ENCODE measurements around the gene GOSR2.
"Not testable (repeated sequence)": the region's sequence is repeated elsewhere in the genome, so short reads cannot be mapped to it uniquely, and the experiment has no call there.

GOSR2 gene

DNA sequence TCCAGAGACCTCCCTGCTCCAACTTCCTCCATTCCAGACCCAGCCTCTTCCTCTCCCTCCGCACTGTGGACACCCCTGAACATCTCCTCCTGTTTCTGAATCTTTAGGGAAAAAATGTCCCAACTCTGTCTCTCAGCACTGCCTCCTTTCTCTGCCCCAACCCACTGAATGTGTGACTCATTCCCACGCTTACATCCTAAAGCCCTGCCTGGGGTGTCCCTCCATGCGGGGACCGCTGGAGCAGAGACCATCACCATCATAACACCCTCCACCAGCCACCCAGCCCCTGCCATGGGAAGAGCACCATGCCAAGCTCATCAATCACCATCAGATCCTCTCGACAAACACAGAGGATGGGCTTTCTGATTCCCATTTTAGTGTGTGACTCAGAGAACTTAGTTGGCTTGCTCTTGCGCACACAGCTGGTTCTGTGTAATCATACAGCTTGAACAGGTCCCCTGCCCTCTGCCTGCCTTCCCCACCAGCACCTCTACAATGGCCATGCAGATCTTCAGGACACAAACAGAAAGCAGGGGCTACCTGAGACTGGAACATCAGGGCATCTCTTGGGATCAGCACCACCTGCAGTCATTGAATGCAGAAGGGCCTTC, 45.4 kb downstream of the GOSR2 start:
- no peak for DNase-seq

DNA sequence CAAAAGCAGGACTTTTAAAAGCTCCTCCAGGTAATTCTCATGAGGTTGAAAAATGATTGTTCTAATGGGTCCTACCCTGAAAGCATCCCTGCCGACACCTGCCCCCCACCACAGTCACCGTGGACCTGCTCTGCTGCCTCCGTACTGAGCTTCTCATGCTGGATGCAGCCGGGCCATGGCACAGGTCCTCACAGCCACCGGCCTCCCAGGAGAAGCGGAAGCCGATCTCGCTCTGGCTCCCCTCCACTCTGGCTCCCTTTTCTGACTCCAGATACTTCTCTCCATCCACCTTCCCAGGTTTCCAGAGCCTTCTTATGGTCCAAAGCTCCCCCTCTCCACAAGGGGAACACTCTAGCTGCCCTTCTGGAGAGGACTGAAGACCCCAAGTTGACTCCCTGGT, 45.9 kb downstream of the GOSR2 start:
- no peak for DNase-seq

DNA sequence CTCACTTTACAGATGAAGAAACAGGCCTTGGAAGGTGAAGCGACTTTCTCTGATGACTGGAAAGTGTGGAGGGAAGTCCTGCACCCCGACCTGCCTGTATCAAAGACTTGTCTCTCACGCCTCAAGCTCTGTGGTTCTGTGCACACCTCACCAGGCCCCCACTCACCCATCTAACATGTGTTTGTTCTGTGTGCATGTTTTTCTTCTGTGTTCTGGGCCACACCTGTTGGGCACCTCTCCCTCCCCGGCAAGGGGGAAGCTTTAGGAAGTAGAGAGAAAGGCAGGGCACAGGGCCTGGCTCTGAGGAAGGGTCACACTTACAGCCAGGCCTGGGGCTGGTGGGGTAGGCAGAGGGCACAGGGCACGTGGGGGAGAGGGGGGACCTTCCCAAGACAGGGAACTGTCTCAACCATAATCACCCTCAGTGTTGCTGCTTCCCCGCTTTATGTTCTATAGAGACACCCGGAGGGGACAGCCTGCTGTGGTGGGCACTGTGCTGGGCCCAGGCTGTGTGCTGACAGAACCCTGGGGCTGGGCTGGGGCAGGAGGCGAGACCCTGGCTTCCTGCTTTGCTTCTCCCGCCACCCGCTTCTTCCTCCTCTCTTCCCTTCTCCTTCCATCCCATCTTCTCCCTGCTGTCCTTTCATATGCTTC, 48.8 kb downstream of the GOSR2 start:
- DNase-seq: no peak

DNA sequence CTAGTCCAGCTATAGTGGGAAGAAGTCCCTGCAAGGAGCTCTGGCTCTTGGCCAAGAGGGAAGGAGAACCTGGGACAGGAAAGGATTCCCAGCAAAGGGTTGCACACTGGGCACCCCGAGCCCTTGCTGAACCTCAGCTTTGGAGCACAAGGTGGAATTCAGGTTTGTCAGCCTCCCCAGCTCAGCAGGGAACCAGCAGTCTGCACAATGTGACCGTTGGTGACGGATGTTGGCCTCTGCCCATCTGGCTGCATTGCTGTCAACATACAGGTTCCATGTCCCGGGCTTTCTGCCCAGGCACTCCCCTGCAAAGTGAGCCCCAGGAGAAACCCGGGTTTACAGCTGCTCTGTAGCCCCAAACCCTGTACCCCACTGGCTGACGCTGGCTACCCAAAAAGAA, 49.4 kb downstream of the GOSR2 start:
- no peak for DNase-seq

DNA sequence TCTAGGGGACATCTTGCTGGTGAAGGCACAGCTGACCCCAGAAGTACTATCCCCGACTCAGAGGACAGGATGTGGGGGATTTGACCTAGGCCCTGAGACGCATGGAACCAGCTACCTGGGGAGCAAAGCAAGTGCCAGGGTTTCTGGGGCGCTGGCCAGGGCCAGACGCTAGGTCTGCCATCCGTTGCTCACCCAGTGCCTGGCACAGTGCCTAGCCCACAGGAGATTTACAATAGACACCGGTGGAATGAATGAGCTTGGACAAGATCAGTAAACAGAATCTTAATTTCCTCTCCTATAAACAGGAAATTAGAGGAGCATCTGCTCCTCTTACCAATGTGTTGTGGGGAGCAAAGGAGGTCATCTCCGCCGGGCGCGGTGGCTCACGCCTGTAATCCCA, 51.1 kb downstream of the GOSR2 start:
- DNase-seq: no peak

DNA sequence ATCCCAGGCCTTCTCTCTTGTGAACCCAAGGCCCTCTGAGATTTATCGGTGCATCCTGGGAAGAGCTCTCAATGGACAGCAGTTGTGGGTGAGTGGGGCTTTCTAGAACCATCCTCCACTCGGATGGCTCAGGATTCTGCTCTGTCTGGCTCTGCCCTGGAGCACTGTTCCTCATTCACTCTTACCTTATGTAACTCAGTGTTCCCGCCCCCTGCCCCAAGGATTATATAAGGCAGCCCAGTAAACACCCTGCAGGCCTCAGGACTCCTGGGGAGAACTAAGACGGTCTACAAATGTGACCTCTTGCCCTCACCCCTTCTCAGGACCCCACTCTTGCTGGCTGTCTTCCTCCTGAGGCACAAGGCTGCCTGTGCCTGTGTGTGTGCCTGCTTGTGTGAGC, 52.3 kb downstream of the GOSR2 start:
- no peak for DNase-seq

DNA sequence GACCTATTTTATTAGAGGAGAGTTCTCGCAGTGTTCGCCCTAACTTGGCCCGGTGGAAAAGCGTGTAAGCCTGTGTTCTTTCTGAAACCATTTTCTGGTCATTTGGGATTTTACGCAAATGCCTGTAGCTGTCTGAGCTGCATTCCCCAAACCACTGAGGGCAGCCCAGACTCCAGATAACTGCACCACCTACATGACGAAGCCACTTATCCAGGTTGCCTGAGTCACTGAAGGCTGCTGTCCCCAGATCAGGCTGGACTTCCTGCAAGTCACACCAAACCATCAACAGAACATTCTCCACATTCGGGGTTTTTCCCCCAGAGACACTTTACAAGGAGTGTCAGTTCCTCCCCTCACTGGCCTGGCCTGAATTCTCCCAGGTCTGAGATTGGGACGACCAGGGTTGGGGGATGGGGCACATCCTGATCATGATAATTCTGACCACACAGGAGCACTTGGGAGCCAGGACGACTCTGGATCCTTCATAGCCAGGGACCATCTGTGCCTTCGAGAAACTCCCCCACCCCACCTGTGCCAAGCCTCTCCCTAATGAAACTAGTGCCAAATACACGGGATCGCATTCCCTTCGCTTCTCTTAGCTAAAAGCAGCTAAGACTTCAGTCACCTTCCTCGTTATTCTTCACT, 53.8 kb downstream of the GOSR2 start:
- DNase-seq: no peak

DNA sequence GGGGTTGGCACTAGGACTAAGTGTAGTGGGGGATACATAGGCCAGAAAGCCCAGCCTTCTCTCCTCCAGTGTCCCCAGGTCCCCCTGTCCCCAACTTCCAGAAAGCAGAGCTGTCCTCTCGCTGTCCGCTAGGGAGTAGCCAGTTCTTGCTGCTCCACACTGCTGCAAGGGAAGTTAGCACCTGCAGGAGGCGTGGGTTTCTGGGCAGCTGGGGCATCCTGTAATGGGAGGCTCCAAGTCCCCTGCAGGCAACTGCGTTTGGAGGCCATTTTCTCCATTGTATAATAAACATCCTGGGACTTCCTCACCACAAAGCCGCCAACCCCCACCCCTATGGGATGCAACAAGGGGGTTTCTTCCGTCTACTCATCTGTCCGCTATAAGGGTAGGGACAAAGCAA, 54.4 kb downstream of the GOSR2 start:
- no peak for DNase-seq

DNA sequence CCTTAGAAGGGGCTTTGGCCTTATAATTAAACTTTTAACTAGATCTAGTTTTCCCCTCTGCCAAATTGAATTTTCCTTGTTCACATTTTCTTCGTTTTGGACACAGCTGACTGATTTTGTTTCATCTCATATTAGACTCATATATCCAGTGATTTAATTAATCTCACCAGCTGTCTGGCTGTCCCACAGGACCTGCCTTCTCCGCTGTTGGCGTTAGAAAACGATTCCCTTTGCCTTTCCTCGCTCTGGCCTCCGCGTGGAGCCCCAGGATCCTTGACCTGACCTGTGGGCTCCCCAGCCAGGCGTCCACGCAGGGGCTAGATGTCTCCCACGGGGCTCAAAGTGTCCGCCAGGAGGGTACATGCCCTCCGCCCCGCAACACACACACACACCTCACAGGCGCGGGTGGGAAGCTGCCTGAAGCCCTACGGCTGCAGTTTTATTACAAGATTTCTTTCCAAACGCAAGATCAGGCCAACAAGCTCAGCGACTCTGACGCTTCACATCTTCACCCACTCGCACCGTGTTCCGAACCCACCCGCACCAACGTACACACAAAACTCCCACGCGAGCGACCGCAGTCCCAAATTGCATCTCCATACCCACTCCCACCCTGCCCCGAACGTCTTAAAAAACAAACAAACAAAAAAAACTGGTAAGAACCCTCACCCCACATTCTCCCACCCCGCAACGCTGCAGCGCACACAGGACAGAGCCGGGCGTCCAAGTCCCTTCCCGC, 55.0 kb downstream of the GOSR2 start:
- no peak for DNase-seq

DNA sequence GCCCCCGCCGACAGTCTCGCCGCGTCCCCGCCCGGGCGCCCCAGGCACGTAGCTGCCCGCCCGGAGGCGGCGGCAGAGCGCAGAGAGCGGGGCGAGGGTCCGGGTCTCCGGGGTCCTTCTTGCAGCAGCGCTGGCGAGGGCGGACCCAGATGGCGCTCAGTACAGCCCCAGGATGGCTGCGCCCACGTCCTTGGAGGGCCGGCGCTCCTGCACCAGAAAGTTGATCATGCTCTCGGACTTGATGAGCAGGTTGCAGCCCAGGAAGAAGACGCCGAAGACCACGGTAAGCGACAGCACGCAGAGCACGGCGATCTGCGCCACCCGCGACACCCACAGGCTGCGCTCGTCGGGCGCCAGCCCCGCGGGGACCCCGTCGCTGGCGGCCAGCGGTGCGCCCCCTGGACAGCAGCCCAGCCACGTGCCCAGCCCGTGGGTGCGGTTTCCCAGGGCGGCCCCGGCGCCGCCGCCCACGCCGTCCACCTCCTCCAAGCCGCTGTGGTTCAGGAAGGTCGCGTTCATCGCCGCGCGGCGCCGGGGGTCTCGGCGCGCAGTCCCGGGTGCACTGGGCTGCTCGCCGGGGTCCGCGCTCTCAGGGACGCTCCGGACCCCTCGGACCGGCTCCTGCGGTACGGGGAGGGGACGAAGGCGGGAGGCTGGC, 55.7 kb downstream of the GOSR2 start:
- no peak for DNase-seq

DNA sequence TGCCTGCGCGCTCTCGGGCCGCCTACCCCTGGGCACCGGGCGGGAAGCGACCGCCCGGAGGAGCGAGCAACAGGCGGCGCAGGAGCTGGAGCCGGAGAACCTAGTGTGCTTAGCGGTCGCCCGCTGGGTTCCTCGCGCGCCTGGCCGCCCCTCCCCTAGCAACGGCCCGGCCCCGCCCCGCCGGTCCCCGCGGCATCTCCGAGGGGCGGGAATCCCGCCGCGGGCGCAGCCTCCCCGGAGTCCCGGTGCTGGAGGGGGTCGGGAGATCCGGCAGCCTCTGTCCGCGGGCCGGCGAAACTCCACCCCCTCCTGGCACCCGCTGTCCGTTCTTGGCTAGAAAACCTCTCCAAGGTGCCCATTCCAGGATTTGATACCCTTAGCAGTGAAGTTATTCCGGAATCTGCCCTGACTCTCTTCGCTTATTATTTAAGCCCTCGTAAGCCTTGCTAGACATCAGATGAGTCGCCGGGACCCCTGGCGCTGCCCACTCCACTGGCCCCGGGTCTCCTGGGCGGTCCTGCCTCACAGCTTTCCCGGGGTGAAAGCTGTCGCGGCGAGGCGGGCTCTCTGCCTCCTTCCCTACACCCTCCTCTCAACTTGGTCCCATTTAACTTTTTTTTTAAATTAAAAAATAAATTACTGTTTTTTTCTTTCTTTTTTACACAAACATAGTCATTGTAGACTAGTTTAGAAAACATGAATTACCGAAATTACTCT, 56.3 kb downstream of the GOSR2 start, which contains the start of gene RPRML:
RPRML (minus strand) TSS at position 107 of the 717 bp plus-strand sequence. CDS start 246 bp downstream, outside the sequence.
- no peak for DNase-seq

DNA sequence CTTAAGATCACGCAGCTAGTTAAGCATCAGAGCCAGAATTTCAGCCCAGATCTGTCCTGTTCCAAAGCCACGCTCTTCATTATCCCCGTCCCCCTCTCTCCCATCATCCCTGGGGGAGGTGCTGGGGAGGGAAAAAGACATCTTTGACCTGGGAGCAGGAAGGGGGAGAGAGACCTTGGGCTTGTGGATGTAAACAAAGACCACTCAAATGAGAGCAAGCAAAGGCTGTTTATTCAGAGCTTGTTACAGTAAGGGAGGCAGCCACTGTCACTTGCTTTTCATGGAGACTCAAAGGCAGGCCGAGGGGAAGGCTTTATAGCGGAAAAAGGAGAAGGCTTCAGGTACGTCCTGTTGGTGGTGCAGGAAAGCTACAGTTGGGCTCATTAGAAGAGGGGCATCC, 59.6 kb downstream of the GOSR2 start:
- no peak for DNase-seq

DNA sequence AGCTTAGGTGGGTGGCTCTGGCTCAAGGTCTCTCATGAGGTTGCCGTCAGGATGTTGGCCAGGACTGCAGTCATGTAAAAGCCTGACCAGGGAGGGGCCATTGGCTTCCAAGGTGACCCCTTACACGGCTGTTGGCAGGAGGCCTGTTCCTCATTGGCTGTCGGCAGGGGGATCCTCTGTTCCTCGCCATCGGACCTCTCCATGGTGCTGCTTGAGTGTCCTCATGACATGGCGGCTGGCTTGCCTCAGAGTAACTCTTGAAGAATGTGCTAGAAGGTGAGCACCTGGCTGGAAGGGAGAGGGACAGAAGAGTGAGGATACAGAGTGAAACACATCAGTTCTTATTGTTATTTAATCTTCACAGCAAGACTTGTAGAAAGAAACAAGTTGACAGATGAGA, 60.8 kb downstream of the GOSR2 start:
- DNase-seq: no peak

DNA sequence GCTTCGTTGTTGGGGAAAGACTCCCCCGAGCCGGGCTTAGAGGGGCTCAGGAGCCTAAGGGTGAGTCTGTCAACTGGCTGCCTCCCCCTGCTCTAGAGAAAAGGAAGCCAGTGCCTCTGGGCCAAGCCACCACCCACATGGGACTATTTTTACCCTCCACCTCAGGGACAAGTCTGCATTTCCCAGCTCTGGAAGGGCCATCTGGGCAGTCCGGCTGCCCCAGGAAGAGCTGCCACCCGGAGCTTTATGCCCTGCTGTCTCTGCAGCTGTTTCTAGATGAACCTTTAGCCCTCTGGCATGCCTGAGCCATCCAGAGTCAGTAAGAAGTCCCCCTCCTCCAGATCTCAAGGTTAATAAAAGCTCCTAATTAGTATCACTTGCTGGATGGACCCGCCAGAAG, 61.4 kb downstream of the GOSR2 start:
- no peak for DNase-seq

DNA sequence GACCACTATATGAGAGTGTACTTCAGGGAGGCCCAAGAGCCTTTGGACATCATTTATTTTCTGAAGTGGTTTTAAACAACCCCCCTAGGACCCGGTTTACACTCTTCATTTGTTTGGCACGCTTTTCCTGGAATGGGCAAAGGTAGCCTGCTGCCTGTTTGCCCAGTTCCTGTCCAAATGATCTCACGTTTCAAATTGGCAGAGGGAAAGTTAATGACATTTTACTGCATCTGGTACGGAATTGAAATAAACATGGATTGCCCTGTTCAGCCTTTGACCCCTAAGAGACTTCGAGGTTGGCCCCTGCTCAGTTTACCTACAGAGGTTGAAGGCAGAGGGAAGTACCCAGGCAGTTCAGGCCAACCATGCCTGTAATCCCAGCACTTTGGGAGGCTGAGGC, 61.9 kb downstream of the GOSR2 start:
- no peak for DNase-seq

DNA sequence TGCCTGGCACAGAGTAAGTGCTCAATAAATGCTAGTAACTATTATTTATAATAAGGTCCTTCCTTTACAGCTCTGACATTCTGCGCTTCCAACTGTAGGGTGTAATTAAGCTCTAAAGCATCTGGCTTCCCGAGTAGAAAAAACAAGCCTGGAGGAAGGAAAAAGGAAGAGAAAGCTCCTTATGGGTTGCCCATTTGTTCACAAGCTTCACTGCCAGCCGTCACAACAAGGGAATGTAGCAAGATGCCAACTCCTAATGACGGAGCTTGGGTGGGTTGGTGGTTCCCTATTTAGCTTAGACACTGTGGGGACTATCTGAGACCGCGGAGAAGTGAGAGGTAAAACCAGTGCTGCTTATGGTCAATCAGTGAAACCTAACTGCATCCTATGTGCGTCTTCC, 63.4 kb downstream of the GOSR2 start:
- DNase-seq: no peak

DNA sequence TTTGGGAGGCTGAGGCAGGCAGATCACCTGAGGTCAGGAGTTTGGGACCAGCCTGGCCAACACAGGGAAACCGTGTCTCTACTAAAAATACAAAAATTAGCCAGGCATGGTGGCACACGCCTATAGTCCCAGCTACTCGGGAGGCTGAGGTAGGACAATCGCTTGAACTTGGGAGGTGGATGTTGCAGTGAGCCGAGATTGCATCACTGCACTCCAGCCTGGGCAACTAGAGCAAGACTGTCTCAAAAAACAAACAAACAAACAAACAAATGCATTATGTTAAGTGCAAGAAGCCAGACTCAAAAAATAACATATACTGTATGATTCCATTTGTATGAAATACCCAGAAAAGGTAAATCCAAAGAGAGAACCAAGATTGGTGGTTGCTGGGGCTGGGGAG, 65.0 kb downstream of the GOSR2 start:
- not testable (repeated sequence) for DNase-seq

DNA sequence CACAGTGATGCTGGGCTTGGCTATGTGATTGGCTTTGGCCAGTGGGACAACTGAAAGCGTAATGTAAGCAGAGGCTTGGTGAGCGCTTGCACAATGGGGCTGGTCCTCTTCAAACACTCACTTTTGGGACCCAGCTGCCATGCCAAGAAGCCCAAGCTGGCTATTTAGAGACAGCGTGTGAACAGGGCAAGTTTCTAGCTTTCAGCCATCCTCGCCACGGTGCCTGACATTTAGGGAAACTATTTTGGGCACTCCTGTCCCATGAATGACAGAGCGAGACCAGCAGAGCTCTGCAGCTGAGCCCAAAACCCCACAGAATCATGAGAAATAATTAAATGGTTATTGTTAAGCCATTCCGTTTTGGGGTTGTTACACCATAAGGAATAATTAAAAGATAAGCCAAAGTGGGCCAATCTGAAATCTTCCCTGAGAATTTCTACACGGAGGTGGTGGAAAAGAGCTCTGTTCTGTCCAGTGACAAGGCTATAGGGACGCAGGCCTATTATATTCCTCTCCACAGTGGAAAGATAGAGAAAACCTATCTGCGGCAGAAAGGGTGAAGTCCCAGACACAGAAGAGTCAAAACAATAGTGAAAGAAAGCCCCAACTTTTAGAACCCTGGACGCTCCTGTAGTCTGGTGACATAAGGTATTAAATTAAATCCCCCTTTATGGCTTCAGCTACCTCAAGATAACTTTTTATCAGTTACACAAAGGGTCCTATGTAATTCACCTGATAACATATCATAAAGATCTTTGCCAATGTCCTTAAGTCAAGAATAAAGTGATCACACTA, 66.9 kb downstream of the GOSR2 start:
- no peak for DNase-seq

DNA sequence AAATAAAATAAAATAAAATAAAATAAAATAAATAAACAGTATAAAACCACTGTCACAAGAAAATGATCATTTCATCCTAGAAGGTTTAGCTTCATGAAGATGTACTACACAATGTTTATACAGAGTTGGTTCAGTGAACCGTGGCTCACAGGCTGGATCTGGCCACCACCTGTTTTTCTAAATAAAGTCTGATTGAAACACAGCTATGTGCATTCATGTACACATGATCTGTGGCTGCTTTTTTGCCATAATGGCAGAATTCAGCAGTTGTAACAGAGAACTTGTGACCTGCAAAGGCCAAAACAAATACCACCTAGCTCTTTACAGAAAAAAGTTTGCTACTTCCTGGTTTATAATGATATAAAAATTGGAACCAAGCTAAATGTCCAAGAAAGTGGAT, 68.7 kb downstream of the GOSR2 start:
- no peak for DNase-seq

All from NCI-H187 (cell line).